GM12892 (cell line): ENCODE results near the gene TTC39B.

Experiments used
- POLR2A ChIP-seq: IDR thresholded peaks from 2 replicates; pipeline ENCODE4 v1.6.1; 2011; ENCODE audit warnings: low read depth, low read length, control low read depth
- POLR2AphosphoS5 ChIP-seq: IDR thresholded peaks from 2 replicates; pipeline ENCODE4 v1.6.1; 2011; ENCODE audit warnings: low read depth, low read length, control low read depth
- TAF1 ChIP-seq: IDR thresholded peaks from 2 replicates; pipeline ENCODE4 v1.6.1; 2011; ENCODE audit warnings: low read depth, mild to moderate bottlenecking, control low read depth, low read length, borderline replicate concordance

DNA sequence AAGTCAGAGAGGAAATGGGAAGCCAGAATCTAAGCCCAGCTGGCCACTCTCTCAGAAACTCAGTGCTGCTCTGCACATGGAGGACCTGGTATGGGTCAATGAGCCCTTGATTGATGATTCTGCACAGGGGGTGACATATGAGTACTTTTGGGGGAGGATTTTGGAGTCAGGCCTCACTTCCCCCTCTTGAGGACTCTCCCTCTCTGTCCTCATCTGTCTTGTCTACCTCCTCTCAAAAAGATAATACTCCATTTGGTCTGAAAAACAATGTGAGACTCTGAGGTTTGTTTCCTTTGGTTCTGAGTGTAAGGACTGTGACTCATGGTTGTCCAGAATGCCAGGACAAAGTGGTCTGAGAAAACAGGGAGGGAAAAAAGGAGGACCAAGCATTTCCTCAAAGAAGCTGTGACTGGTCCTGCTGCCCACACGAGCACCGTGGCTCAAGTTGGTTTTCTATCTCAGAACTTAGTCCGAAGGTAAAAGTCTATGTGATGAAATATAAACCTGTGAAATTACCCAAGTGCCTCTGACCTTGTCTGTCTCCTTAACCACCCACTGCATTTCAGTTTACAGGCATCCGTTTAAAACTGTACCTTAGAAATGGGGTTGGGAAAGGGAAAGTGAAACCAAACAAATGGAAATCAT lies 11.1 kb downstream of the TTC39B start:
- TF ChIP-seq POLR2A (no peak), POLR2AphosphoS5 (no peak), TAF1 (0 out of 2 replicates have a peak, but pooled peaks have one; percentile 17)
